GM19468 (cell line): ENCODE measurements around the gene TAF1L.
"Not testable (repeated sequence)": the region's sequence is repeated elsewhere in the genome, so short reads cannot be mapped to it uniquely, and the experiment has no call there.

Source experiments
- ATAC-seq: cut with Tn5 transposase; IDR thresholded peaks from one replicate; pipeline ENCODE4 v1.9.1; 2021; ENCODE audit warnings: mild to moderate bottlenecking, moderate library complexity, moderate number of reproducible peaks; ENCODE audit not compliant: unreplicated experiment; ENCODE audit errors: extremely low read depth

Gene TAF1L

GRCh38 chr9:32635362-32635761, at the start of gene TAF1L:
TSS of gene TAF1L (minus strand) at chr9:32635669. CDS start at chr9:32635579, 90 bp downstream.
- ATAC-seq, result no peak

- ATAC-seq, result no peak
Observed at GRCh38 chr9:32681751-32682150, 46.3 kb upstream of the TAF1L start.

GRCh38 chr9:32677931-32678330, 42.5 kb upstream of the TAF1L start:
- ATAC-seq, result no peak

GRCh38 chr9:32672469-32672868, 37.0 kb upstream of the TAF1L start:
- no peak for ATAC-seq

- no peak for ATAC-seq
Observed at GRCh38 chr9:32671333-32671732, 35.9 kb upstream of the TAF1L start.

- no peak for ATAC-seq
Observed at GRCh38 chr9:32665101-32665500, 29.6 kb upstream of the TAF1L start.

GRCh38 chr9:32663741-32664140, 28.3 kb upstream of the TAF1L start:
- ATAC-seq, result no peak

- ATAC-seq, result no peak
Observed at GRCh38 chr9:32647671-32648070, 12.2 kb upstream of the TAF1L start.

- ATAC-seq, result no peak
Observed at GRCh38 chr9:32644698-32645097, 9.2 kb upstream of the TAF1L start.

GRCh38 chr9:32633151-32633550, 2.3 kb downstream of the TAF1L start:
- not testable (repeated sequence) for ATAC-seq

GRCh38 chr9:32631991-32632390, 3.5 kb downstream of the TAF1L start:
- ATAC-seq, result no peak

- no peak for ATAC-seq
Observed at GRCh38 chr9:32627394-32627954, 8.0 kb downstream of the TAF1L start.

- no peak for ATAC-seq
Observed at GRCh38 chr9:32625320-32625719, 10.1 kb downstream of the TAF1L start.

GRCh38 chr9:32622948-32623347, 12.5 kb downstream of the TAF1L start:
- no peak for ATAC-seq

GRCh38 chr9:32618261-32618660, 17.2 kb downstream of the TAF1L start:
- no peak for ATAC-seq

- ATAC-seq, result no peak
Observed at GRCh38 chr9:32606811-32607210, 28.7 kb downstream of the TAF1L start.

- ATAC-seq, result peak; percentile 68
Observed at GRCh38 chr9:32603914-32604852, 31.3 kb downstream of the TAF1L start.

GRCh38 chr9:32599021-32599420, 36.4 kb downstream of the TAF1L start:
- ATAC-seq, result not testable (repeated sequence)

GRCh38 chr9:32596936-32597335, 38.5 kb downstream of the TAF1L start:
- ATAC-seq, result no peak

GRCh38 chr9:32596096-32596865, 39.2 kb downstream of the TAF1L start:
- no peak for ATAC-seq

GRCh38 chr9:32590898-32591297, 44.6 kb downstream of the TAF1L start:
- no peak for ATAC-seq
